ENCODE results near the gene PPP1R26.
A peak's percentile ranks its signal among the peaks of the same experiment; 100 is the strongest.
"Not testable (repeated sequence)": the region's sequence is repeated elsewhere in the genome, so short reads cannot be mapped to it uniquely, and the experiment has no call there.

The PPP1R26 gene

GRCh38 chr9:135504262-135505243, 25.0 kb downstream of the PPP1R26 start:
- peak; percentile 65 to 83 (median 78) for DNase-seq

GRCh38 chr9:135505406-135506187, 26.0 kb downstream of the PPP1R26 start:
- DNase-seq: no peak

GRCh38 chr9:135506327-135507103, 26.9 kb downstream of the PPP1R26 start:
- DNase-seq: no peak

- no peak for DNase-seq
These were observed 27.8 kb downstream of the PPP1R26 start for GRCh38 chr9:135507104-135508035.

- no peak for DNase-seq
These were observed 28.7 kb downstream of the PPP1R26 start for GRCh38 chr9:135508211-135508820.

GRCh38 chr9:135509458-135509857, 29.9 kb downstream of the PPP1R26 start:
- no peak for DNase-seq

GRCh38 chr9:135512241-135512603, 32.6 kb downstream of the PPP1R26 start:
- DNase-seq: no peak

GRCh38 chr9:135512904-135513303, 33.3 kb downstream of the PPP1R26 start:
- no peak for DNase-seq

GRCh38 chr9:135513351-135513846, 33.8 kb downstream of the PPP1R26 start:
- DNase-seq: no peak

- DNase-seq: not testable (repeated sequence)
These were observed 34.3 kb downstream of the PPP1R26 start for GRCh38 chr9:135513906-135514305.

- no peak for DNase-seq
These were observed 34.9 kb downstream of the PPP1R26 start for GRCh38 chr9:135514342-135515082.

- DNase-seq: no peak
These were observed 35.7 kb downstream of the PPP1R26 start for GRCh38 chr9:135515083-135515951.

- no peak for DNase-seq
These were observed 36.7 kb downstream of the PPP1R26 start for GRCh38 chr9:135516132-135516860.

GRCh38 chr9:135517407-135517822, 37.8 kb downstream of the PPP1R26 start:
- DNase-seq: no peak

- DNase-seq: no peak
These were observed 39.8 kb downstream of the PPP1R26 start for GRCh38 chr9:135519179-135519971.

- no peak for DNase-seq
These were observed 41.5 kb downstream of the PPP1R26 start, which contains the start of gene LCN1 for GRCh38 chr9:135520916-135521607. TSS of gene LCN1 (plus strand) at chr9:135521440. CDS start at chr9:135521498, 58 bp downstream.

GRCh38 chr9:135521608-135522095, 42.1 kb downstream of the PPP1R26 start:
- no peak for DNase-seq

Data from suppressor macrophage (primary cell).